ENCODE measurements around the gene ARHGEF17. TPM values are rescaled to one million over a fixed set of nuclear protein-coding genes. Genes with fewer than 3 reads are reported as not detected.

ARHGEF17 gene
- total RNA-seq, 1 experiment from 2014 or later = 33.1 TPM

- DNase-seq (ENCODE audit: low spot score) = peak; percentile 82
Measured at GRCh38 chr11:73350908-73351636, 43.0 kb downstream of the ARHGEF17 start.

DNA sequence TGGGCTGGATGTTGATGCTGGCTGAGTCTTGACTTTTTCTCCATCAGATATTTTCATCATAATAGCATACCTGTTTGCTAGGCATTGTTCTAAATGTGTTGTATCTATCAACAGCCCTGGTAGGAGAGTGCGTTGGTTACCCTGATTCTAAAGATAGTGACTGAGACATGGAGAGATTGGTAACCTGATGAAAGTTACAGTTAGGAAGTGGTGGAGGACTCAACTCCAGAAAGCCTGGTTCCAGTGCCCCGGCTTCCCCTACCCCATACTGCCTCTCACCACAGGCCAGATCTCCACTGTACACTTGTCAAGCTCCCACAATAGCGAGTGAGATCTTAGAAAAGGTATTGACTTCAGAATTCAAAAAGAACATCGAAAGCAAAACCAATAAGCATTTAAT is 45.3 kb downstream of the ARHGEF17 start:
- no peak for DNase-seq (ENCODE audit: low spot score)

GRCh38 chr11:73355109-73355508 is 47.0 kb downstream of the ARHGEF17 start:
- DNase-seq (ENCODE audit: low spot score) = no peak

DNA sequence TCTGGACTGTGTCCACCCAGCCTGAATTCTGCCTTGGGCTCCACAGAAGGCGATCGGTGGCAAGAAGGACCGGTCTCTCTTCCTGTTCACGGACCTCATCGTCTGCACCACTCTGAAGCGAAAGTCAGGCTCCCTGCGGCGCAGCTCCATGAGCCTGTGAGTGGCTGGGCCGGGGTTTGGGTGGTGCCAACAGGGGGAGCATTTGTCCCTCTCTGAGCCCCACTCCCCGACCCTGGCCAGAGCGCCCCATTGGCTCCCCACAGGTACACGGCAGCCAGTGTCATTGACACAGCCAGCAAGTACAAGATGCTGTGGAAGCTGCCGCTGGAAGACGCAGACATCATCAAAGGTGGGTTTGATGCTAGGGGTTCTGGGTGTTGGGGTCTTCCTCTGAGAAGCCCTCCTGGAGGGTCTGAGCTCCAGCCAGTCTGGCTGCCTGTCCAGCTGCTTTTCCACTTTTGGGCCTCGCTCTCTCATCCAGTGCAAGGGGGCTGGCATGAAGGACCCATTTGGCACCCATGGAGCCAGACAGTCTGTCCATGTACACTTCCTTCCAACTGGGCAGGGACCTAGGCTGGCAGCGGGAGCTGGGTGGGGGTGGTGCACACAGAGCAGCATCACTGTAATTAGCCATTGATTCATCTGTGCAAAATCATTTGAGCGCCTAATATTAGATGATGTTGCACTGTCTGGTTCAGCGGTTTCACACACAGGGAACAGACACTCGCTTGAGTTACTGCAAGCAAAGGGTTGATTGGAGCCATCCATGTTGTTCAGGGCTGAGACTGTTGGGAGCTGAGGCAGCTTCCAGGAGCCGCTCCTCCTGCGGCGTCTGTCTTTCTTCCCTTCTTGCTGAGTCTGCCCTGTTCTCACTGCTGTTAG is 49.1 kb downstream of the ARHGEF17 start:
- DNase-seq (ENCODE audit: low spot score) = no peak

DNA sequence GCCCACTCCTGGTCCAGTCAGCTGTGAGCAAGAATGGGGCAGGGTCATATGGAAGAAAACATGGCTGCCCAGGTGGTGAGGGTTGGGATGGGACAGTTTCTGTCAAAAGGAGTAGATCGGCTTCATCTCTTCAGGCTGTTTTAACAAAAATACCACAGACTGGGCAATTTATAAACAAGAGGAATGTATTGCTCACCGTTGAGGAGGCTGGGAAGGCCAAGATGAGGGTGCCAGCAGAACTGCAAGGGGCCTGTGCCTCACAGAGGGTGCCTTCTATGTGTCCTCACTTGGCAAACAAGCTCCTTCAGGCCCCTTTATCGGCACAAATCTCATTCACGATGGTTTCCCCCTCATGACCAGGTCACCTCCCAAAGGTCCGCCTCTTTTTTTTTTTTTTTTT is 50.0 kb downstream of the ARHGEF17 start:
- no peak for DNase-seq (ENCODE audit: low spot score)

- no peak for DNase-seq (ENCODE audit: low spot score)
Measured at GRCh38 chr11:73359341-73359740, 51.3 kb downstream of the ARHGEF17 start.

- DNase-seq (ENCODE audit: low spot score) = peak; percentile 40
Measured at GRCh38 chr11:73359930-73360742, 52.1 kb downstream of the ARHGEF17 start.

DNA sequence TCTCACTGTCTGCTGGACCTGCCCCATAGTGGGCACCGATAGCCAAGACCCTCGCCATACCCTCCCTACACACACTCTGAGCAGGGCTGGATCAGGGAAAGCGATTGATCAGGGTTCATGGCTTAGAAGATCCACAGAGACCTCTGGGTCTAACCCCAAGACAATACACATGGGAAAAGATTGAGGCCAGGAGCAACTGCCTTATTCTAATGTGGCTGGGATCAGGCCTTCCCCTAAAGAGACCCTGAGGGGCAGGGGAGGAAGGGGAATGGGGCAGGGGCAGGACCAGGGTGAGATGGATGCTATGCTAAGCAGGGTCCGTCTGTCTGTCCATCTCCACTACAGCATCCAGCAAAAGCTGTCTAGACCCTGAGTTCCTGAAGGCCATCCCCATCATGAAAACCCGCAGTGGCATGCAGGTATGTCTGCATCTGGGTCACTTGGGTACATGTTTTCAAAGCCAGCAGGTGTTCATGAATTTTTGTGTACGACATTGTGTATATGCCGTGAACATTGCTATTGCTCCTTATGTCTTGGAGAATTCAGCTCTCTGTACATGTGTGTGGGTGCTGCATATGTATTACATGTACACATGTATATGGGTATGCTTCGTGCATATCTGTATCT is 52.8 kb downstream of the ARHGEF17 start:
- DNase-seq (ENCODE audit: low spot score) = no peak

DNA sequence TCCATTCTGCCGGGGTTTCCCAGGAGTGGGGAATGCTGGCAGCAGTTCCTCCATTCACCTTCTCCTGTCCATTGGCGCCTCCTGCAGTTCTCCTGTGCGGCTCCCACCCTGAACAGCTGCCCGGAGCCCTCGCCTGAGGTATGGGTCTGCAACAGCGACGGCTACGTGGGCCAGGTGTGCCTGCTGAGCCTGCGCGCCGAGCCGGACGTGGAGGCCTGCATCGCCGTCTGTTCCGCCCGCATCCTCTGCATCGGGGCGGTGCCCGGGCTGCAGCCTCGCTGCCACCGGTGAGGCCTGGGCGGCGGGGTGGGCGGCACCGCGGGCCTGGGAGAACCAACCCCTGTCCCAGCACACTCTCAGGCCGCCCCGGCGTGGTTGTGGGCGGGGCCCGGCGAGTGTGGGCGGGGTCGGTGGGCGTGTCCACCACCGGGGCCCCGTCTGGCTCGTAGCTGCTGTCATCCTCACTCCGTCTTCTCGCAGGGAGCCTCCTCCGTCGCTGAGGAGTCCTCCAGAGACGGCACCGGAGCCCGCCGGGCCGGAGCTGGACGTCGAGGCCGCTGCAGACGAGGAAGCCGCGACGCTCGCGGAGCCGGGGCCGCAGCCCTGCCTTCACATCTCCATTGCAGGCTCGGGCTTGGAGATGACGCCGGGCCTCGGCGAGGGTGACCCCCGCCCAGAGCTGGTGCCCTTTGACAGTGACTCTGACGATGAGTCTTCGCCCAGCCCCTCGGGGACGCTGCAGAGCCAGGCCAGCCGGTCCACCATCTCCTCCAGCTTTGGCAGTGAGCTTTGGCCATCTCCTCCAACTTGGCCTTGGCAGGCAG is 54.1 kb downstream of the ARHGEF17 start:
- DNase-seq (ENCODE audit: low spot score) = no peak

DNA sequence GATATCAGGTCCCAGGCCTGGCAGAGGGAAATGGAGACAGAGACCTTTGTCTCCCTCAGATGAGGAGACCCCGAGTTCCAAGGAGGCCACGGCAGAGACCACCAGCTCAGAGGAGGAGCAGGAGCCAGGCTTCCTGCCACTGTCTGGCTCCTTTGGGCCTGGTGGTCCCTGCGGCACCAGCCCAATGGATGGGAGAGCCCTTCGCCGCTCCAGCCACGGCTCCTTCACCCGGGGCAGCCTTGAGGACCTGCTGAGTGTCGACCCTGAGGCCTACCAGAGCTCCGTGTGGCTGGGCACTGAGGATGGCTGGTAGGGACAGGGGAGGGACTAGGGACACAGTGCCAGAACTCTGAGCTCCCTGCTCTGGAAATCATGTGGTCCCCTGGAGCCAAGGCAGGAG is 55.1 kb downstream of the ARHGEF17 start:
- no peak for DNase-seq (ENCODE audit: low spot score)

- DNase-seq (ENCODE audit: low spot score) = no peak
Measured at GRCh38 chr11:73365352-73366264, 57.5 kb downstream of the ARHGEF17 start.

- no peak for DNase-seq (ENCODE audit: low spot score)
Measured at GRCh38 chr11:73366265-73366610, 58.2 kb downstream of the ARHGEF17 start.

DNA sequence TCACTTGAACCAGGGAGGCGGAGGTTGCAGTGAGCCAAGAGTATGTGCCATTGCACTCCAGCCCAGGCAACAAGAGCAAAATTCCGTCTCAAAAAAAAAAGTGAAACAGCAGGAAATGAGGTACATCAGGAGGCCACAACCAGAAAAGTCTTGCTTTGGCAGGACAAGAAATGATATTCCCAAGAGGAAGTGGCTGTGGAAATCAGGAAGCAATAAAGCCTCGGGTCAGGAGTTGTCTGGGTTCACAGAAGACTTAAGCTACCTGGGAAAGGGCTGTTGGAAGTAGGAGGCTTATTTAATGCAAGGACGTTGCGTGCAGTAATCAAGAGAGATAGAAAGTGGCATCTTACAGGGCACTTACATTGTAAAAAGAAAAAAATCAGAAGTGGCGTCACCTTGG is 58.9 kb downstream of the ARHGEF17 start:
- DNase-seq (ENCODE audit: low spot score) = no peak

GRCh38 chr11:73367482-73368024 is 59.5 kb downstream of the ARHGEF17 start:
- no peak for DNase-seq (ENCODE audit: low spot score)

GRCh38 chr11:73372375-73372993 is 64.4 kb downstream of the ARHGEF17 start:
- peak; percentile 58 for DNase-seq (ENCODE audit: low spot score)

- no peak for DNase-seq (ENCODE audit: low spot score)
Measured at GRCh38 chr11:73374151-73374550, 66.1 kb downstream of the ARHGEF17 start.

DNA sequence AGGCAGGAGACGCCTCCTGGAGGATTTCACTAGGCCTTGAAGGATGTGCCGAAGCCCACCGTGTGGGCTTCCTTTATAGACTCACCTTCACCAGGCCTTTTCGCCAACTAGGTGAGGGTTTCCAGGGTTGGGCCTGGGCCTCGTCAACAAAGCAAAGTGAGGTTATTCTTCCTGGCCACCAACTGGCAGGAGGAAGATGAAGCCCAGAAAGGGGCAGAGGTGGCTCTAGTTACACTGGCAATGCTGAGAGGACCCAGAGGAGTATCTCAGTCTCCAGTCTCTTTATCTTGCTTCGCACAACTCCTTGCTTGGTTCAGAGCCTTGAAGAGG is 67.7 kb downstream of the ARHGEF17 start:
- DNase-seq (ENCODE audit: low spot score) = no peak

- peak; percentile 96 for DNase-seq (ENCODE audit: low spot score)
Measured at GRCh38 chr11:73376160-73376802, 68.2 kb downstream of the ARHGEF17 start, which contains the start of gene RELT. Gene RELT, plus strand, starts transcription at chr11:73376399. Its CDS starts 12,738 bp downstream, at chr11:73389137.

Measured in HT-29 (cell line).